GM12891 (cell line): Measurements from ENCODE around the gene TSTD2.

Experiments
- POLR2A ChIP-seq: IDR thresholded peaks from 2 replicates; pipeline ENCODE4 v1.6.1; 2011; ENCODE audit warnings: low read depth, low read length, control low read depth
- POLR2AphosphoS5 ChIP-seq: IDR thresholded peaks from 2 replicates; pipeline ENCODE4 v1.6.1; 2011; ENCODE audit warnings: low read depth, low read length, control low read depth
- SPI1 ChIP-seq: IDR thresholded peaks from 2 replicates; pipeline ENCODE4 v1.6.1; 2011; ENCODE audit warnings: low read depth, low read length, control low read depth

GRCh38 chr9:97567894-97568202 is 65.3 kb downstream of the TSTD2 start:
- no peak for TF ChIP-seq POLR2A
- no peak for TF ChIP-seq POLR2AphosphoS5
- TF ChIP-seq SPI1: no peak
